ENCODE results near the gene UVSSA.

DNA sequence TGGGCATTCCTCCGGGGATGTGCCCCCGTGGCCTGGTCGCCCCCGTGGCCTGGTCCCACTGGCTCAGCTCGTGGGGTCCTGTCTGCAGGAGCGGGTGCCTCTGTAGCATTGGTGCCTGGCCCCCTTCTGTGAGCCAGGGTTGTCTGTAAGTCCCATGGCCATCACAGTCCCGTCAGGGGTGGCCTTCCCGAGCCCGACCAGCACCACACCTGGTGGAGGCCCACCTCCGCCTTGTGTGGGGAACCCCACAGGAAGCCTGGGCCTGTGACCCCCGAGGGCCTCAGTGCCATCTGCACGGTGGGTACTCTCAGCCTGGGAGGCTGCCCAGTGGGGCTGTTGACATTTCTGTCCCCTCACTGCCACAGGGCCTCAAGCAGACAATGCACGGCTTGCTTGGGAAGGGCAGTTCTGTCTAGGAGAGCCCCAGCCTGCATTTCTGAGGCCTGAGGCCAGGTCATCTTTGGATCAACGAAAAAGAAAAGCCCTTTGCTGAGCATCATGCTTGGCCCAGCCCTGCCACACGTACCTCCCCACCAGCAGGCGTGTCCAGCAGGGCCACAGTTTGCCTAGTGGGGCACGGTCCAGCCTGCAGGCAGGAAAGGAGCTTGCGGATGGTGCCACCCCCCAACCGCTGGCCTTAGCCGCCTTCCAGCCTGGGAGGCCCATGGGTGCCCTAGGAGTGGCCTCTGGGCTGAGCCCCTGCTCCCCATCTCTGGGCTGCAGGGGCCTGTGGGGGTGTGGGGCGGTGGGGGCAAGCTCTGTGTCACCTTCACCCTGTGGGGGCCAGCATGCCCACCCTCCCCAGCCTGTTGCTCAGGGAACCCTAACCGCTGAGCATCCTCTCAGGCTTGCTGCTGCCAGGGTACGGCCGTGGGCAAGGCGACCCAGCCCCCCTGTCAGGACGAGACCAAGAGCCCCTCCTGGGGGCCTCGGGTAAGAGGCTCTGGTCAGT, 36.0 kb downstream of the UVSSA start:
- TF ChIP-seq EZH2 (IDR thresholded peaks at IDR 0.05) (no peak), POLR2AphosphoS5 (IDR thresholded peaks at IDR 0.05; ENCODE audit: borderline replicate concordance, low read depth, low read length) (no peak)
